Spleen (tissue), 11 donors: ENCODE results near the gene CPLX3. TPM values are rescaled to one million over a fixed set of nuclear protein-coding genes. Genes with fewer than 3 reads are reported as not detected.

Source experiments
- DNase-seq: peaks from one replicate; pipeline ENCODE4 v3.0.0-alpha.2; 2020
- H3K27ac ChIP-seq, 8 donors: fragments of 200-600 bp; sonication (generic) in 7 of 8; 1 replicate in 4 of 8; 2 replicates in 4 of 8; pipeline versions ENCODE4 v1.5.0 to v1.8.0; 2016 to 2021; ENCODE audit warnings: inconsistent platforms in 4 of 8, mild to moderate bottlenecking in 4 of 8, moderate library complexity in 1 of 8
- H3K27me3 ChIP-seq, 7 donors: fragments of 200-600 bp; sonication (generic) in 6 of 7; replicated peaks in 1 of 7; 1 replicate in 4 of 7; 2 replicates in 3 of 7; pipeline versions ENCODE4 v1.5.0 to v1.8.0; 2016 to 2021; ENCODE audit warnings: inconsistent platforms in 3 of 7, mild to moderate bottlenecking in 1 of 7
- H3K36me3 ChIP-seq, 6 donors: fragments of 200-600 bp; sonication (generic) in 5 of 6; 1 replicate in 4 of 6; 2 replicates in 2 of 6; pipeline versions ENCODE4 v1.5.0 to v1.8.0; 2016 to 2021; ENCODE audit warnings: inconsistent platforms in 2 of 6
- H3K4me1 ChIP-seq, 6 donors: fragments of 200-600 bp; sonication (generic) in 5 of 6; 1 replicate in 3 of 6; 2 replicates in 3 of 6; pipeline versions ENCODE4 v1.5.0 to v1.8.0; 2016 to 2021; ENCODE audit warnings: inconsistent platforms in 3 of 6
- H3K4me3 ChIP-seq, 8 donors: fragments of 200-600 bp; sonication (generic) in 7 of 8; 1 replicate in 4 of 8; 2 replicates in 4 of 8; pipeline versions ENCODE4 v1.5.0 to v1.8.0; 2016 to 2021; ENCODE audit warnings: inconsistent platforms in 4 of 8, mild to moderate bottlenecking in 4 of 8, moderate library complexity in 2 of 8
- H3K9me3 ChIP-seq, 8 donors: fragments of 200-600 bp; sonication (generic) in 7 of 8; 1 replicate in 4 of 8; 2 replicates in 4 of 8; pipeline versions ENCODE4 v1.5.0 to v1.8.0; 2016 to 2021; ENCODE audit warnings: inconsistent platforms in 4 of 8
- CTCF ChIP-seq, 11 experiments: fragments of 200-600 bp in 7 of 11; fragments of 450-650 bp in 4 of 11; sonication (generic) in 4 of 11; IDR thresholded peaks in 8 of 11; conservative IDR thresholded peaks in 3 of 11; 1 replicate in 7 of 11; 2 replicates in 4 of 11; pipeline versions ENCODE4 v1.4.0 to v1.8.0; 2016 to 2021; ENCODE audit warnings: antibody characterized with exemption in 11 of 11, inconsistent platforms in 4 of 11, mild to moderate bottlenecking in 1 of 11
- POLR2A ChIP-seq, 3 donors: fragments of 450-650 bp; IDR thresholded peaks; one replicate each; pipeline ENCODE4 v1.5.1; 2017; ENCODE audit warnings: antibody characterized with exemption in 3 of 3, mild to moderate bottlenecking in 1 of 3
- POLR2AphosphoS5 ChIP-seq, 3 donors: sonication (generic); formaldehyde crosslinking; IDR thresholded peaks; one replicate each; pipeline ENCODE4 v1.5.1; 2017; ENCODE audit warnings: antibody characterized with exemption in 3 of 3
- WGBS, 5 donors: extraction: QIAGEN DNeasy Blood & Tissue Kit in 3 of 5; methylation state at CpG; one replicate each; pipeline versions ENCODE4 v1.1.5 to v1.1.7; 2013 to 2018; 5-methylcytosine and 5-hydroxymethylcytosine counted together
- intact Hi-C: fragments of 100-400 bp; cut with DNase I; formaldehyde crosslinking; loops from one replicate; pipeline ENCODE4 v1.15.0; 2023; ENCODE audit warnings: low total_unique reads
- polyA plus RNA-seq, 3 donors: library from polyadenylated mRNA; stranded (reverse); fragments of 200-250 nt; gene quantifications; one replicate each; pipeline ENCODE4 v1.2.1, GENCODE V29; 2013
- total RNA-seq, 7 donors: library from RNA; depleted of rRNA in 3 of 7; stranded (reverse); fragments of >200 nt in 3 of 7; fragmentation: NEBNext Ultra II Directional in 4 of 7; extraction: Animal tissue kit (Norgen Biotek cat#: 25700) in 4 of 7; gene quantifications; one replicate each; pipeline versions ENCODE4 v1.1.0 to v1.2.1, GENCODE V29; 2016 to 2021
- donor health status: healthy with polysubstance abuse.
- donor health status: DM: no; HTN: no; CAD: no; lungs with moderate emphysema.
- donor health status: DM: no; HTN: no; CAD: no.
- donor health status: Bipolar disorder and iron deficiency.
- donor health status: healthy.
- donor health status: DM: no; HTN: no; CAD: no.
- donor health status: DM: yes; HTN: yes; CAD: no.

CPLX3 gene
- total and polyA plus RNA-seq, 10 donors: 17.7 to 207 (median 39.1) TPM

- TF ChIP-seq POLR2AphosphoS5 (IDR thresholded peaks at IDR 0.05) (no peak), CTCF (IDR thresholded peaks at IDR 0.05 in 8 of 11, conservative IDR thresholded peaks at IDR 0.05 in 3 of 11) (no peak), POLR2A (IDR thresholded peaks at IDR 0.05) (no peak)
- Histone ChIP-seq H3K27me3 (no peaks in the 10 kb centered on the region), H3K9me3 (no peaks in the 10 kb centered on the region), H3K36me3 (peaks cover 0 to 18% (median 0%) of the 10 kb centered on the region in 6 donors), H3K27ac (peak overlapping the region; percentile 69 to 99 (median 94)), H3K4me3 (peak overlapping the region in 3 of 8 donors; percentile 4 to 89 (median 61)), H3K4me1 (peaks cover 62 to 80% (median 76%) of the 10 kb centered on the region in 6 donors)
- 7 to 15% (median 8%) methylated on average over 6 of the region's 6 CpGs for WGBS, 5 donors
- intact Hi-C loops: no loop called here
- DNase-seq: no peak
These were observed 44.2 kb downstream of the CPLX3 start for GRCh38 chr15:74870436-74871215.

- Histone ChIP-seq H3K4me1 (peaks cover 49 to 60% (median 57%) of the 10 kb centered on the region in 6 donors), H3K27me3 (no peaks in the 10 kb centered on the region), H3K27ac (peak overlapping the region; percentile 92 to 99 (median 96)), H3K9me3 (no peaks in the 10 kb centered on the region), H3K36me3 (peaks cover 0 to 12% (median 0%) of the 10 kb centered on the region in 6 donors), H3K4me3 (peak overlapping the region; percentile 57 to 89 (median 73))
- 0 to 1% (median 1%) methylated on average over 8 to 11 of the region's 11 CpGs for WGBS, 5 donors
- intact Hi-C loops: no loop called here
- no peak for DNase-seq
- no peak for TF ChIP-seq POLR2AphosphoS5 (IDR thresholded peaks at IDR 0.05)
- TF ChIP-seq POLR2A (IDR thresholded peaks at IDR 0.05): no peak
- TF ChIP-seq CTCF (IDR thresholded peaks at IDR 0.05 in 8 of 11, conservative IDR thresholded peaks at IDR 0.05 in 3 of 11): no peak
These were observed 46.2 kb downstream of the CPLX3 start for GRCh38 chr15:74872702-74873035.

GRCh38 chr15:74873036-74873755 is 46.8 kb downstream of the CPLX3 start, which contains the start of gene SCAMP2:
SCAMP2 (minus strand) TSS chr15:74873365; CDS start chr15:74873255, 110 bp downstream.
- H3K9me3 ChIP-seq: no peaks in the 10 kb centered on the region
- peaks cover 0 to 12% (median 0%) of the 10 kb centered on the region in 6 donors for H3K36me3 ChIP-seq
- intact Hi-C loops: no loop called here
- H3K4me1 ChIP-seq: peaks cover 43 to 54% (median 52%) of the 10 kb centered on the region in 6 donors
- H3K4me3 ChIP-seq: peak within 1 kb of the TSS; percentile 57 to 89 (median 73)
- peak within 1 kb of the TSS; percentile 92 to 99 (median 96) for H3K27ac ChIP-seq
- DNase-seq: peak; percentile 97
- no peaks in the 10 kb centered on the region for H3K27me3 ChIP-seq
- WGBS, 5 donors: 0 to 1% (median 1%) methylated on average over 16 to 52 of the region's 52 CpGs
- TF ChIP-seq CTCF (IDR thresholded peaks at IDR 0.05 in 8 of 11, conservative IDR thresholded peaks at IDR 0.05 in 3 of 11) (peak in 3 of 11 experiments; percentile 14 to 18 (median 14)), POLR2A (IDR thresholded peaks at IDR 0.05) (peak in 1 of 3 donors; percentile 72), POLR2AphosphoS5 (IDR thresholded peaks at IDR 0.05) (peak; percentile 94 to 98 (median 97))
